GM19035 (cell line): ENCODE measurements around the gene SELENOI.
"Not testable (repeated sequence)": the region's sequence is repeated elsewhere in the genome, so short reads cannot be mapped to it uniquely, and the experiment has no call there.

Experiments
- ATAC-seq: cut with Tn5 transposase; IDR thresholded peaks from one replicate; pipeline ENCODE4 v1.9.1; 2021; ENCODE audit not compliant: unreplicated experiment

Gene SELENOI

DNA sequence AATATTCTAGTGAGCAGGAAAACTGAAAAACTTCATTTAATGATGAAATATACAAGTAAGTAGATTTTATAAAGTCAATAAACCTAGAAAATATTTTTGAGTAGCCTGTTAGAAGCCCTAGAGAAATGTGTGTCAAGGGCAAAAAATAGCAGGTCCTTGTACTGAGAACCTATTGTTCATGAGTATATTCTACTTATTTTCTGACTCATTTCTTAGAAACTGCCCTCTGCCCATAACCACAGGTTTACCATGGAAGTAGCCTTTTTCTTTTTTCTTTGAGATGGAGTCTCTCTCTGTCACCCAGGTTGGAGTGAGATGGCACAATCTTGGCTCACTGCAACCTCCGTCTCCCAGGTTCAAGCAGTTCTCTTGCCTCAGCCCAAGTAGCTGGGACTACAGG is 19.4 kb upstream of the SELENOI start:
- no peak for ATAC-seq

- no peak for ATAC-seq
Measured at GRCh38 chr2:26327291-26328272, 18.4 kb upstream of the SELENOI start.

GRCh38 chr2:26329083-26329482 is 16.9 kb upstream of the SELENOI start:
- ATAC-seq: not testable (repeated sequence)

DNA sequence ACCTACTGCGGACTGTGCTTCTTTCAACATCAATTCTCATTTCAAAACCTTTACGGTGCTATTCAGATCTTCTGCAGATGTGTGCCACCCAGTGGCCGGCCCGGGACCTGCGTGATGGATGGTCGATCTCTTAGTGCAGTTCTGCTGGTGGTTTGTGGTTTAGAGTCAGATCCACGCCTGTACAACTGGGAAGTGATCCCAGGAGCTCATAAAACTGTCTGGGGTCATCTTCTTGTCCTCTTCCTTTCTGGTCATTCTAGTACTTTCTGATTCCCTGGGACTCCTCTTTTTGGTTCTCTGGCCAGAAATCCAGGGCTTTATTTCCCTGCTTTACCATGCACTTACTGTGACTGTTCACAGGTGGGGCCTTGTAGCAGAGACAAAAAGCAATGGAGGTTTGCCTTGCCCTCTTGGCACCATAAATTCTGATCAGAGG is 15.8 kb upstream of the SELENOI start:
- ATAC-seq: no peak

DNA sequence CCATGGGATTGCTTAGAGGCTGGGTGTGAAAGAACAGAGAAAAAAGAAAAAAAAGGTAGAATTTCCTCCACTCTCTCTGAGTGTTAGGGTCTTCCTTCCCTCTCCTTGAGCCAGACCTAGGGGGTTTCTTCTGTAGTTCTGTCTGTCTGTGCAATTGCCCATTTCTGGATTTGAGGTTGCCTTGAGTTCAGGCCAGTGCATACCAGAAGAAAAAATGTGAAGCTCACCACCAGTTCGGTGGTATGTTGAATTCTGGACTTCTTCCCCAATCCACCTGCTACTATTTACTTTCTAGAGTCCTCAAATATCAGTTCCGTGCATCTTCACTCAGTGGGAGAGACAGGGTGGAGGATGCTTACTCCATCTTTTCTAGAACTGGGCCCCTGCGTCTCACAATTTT is 15.3 kb upstream of the SELENOI start:
- no peak for ATAC-seq

DNA sequence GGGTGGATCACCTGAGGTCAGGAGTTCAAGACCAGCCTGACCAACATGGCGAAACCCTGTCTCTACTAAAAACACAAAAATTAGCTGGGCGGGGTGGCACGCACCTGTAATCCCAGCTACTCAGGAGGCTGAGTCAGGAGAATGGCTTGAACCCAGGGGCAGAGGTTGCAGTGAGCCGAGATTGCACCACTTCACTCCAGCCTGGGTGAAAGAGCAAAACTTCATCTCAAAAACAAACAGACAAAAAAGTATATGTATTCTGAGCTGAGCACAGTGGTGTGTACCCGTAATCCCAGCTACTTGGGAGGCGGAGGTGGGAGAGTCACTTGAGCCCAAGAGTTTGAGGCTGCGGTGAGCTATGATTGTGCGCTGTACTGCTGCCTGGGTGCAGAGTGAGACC is 14.6 kb upstream of the SELENOI start:
- not testable (repeated sequence) for ATAC-seq

DNA sequence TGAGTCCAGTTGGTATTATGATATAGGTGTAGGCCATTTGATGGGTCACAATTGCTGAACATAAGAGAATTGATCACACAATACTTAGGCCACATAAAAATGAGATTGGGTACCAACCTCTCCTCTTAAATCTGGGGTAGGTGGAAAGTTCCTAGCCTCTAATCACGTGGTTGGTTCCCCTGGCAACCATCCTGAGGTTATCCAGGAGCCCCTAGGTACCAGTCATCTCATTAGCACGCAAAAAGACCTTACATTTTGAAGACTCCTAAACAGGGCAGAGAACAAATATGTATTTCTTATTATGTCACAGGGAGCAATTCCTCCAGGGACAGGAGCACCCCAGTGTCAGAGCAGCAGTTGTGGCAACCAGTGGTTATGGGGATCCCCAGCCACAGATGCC is 12.7 kb upstream of the SELENOI start:
- no peak for ATAC-seq

DNA sequence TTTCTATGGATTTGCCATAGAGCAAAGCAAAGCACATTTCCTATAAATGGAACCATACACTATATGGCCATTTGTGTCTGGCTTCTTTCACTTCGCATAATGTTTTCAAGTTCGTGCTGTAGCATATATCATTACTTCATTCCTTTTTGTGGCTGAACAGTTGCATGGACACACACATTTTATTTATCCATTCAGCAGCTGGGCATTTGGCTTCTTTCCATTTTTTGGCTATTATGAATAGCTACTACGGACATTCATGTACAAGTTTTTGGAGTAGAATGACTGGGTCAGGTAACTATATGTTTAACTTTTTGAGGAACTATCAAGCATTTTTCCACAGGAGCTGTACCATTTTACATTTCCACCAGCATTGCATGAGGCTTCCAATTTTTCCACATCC is 10.7 kb upstream of the SELENOI start:
- ATAC-seq: no peak

GRCh38 chr2:26336719-26337118 is 9.2 kb upstream of the SELENOI start:
- ATAC-seq: no peak

DNA sequence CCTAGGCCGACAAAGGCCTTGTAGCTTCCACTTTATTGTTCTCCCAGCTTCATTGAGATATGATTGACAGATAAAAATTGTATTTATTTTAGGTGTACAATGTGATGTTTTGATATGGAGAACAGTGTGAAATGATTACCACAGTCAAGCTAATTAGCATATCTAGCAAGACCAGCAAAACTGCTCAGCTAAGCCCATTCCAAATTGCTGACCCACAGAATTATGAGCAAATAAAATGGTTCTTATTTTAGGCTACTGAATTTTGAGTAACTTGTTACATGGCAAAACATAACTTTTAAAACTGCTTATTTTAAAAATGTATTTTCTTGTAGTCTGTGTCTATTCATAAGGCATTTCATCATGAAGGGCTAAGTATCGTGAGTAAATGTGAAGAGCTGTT is 8.6 kb upstream of the SELENOI start:
- ATAC-seq: no peak

DNA sequence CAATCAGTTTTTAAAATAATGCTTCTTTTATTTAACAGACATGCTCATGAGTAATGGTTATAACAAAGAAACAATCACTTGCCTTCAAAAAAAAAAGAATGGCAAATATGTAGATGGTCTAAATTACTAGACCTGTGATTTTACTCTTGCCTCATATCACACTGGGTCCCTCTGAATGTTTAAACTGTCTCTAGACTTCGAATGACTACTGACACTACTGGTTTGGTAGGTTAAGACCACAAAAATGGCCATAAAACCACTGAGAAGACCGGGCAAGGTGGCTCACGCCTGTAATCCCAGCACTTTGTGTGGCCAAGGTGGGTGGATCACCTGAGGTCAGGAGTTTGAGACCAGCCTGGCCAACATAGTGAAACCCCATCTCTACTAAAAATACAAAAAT is 5.1 kb upstream of the SELENOI start:
- no peak for ATAC-seq

DNA sequence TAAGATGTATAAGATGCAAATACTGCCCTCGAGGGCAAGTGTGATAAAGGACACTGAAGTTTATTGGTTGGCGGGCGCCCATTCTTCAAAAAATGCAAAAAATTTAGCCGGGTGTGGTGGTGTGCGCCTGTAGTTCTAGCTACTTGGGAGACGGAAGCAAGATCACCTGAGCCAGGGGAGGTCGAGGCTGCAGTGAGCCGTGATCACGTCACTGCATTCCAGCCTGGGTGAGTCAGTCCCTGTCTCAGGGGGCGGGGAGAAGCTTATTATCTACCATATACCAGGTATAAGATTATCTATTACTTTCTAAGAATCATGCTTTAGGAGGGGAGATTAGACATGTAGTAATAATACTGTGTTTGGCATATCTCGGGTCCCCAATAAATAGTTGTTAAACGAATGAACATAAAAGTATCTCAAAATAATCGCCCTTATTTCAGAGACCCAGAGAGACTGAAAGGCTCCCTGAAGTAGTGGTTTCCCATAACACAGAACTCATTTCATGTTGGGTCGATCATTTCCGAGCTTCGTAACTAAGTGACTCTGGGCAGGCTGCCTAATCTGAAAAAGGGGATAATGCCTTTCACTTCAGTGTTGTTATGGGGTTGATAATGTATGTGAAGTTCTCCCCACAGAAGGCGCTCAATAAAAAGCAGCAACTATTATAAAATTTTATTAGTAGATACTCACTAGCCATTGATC is 1.2 kb upstream of the SELENOI start:
- no peak for ATAC-seq

DNA sequence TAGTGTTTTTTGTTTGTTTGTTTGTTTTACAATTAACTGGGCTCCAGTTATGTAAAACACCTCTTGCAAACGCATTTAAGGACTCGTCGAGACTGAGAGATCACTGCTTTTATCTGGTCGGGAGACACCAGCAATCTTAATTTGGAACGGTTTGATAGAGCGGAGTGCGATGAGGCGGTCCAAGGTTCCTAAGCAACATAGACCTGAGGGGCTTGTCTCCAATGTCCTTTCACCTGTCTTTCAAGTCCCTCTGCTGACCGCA is 729 bp upstream of the SELENOI start:
- no peak for ATAC-seq

- ATAC-seq: no peak
Measured at GRCh38 chr2:26346454-26347053, 611 bp downstream of the SELENOI start, which contains the start of gene ADGRF3. Gene ADGRF3 (minus strand): TSS chr2:26346789. CDS start chr2:26346234, 555 bp downstream.

DNA sequence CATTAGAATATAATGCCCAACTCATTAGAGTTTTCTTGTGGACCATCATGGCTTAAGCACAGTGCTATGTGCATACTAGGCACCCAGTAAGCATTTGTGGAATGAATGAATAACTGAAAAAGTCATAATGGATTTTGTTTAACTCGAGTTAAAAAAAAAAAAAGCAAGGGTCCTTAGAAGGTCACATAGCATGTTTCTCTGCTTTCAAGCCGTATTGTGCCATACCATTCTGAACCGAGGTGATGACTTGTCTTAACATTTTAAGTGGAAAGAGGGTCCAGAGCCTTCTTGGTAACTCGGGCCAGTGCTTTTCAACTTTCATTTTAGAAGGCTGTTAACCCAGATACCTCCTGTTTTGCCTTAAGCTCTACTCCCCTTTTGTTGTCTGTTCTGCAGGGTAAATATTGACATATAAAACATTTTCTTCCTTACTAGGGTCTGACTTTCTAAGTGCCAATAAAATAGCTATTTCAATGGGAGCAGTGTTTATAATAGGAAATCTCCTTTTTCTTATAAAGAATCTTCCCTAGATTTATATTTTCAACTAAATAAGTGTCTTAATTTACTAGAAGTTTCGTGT is 1.4 kb downstream of the SELENOI start:
- no peak for ATAC-seq

DNA sequence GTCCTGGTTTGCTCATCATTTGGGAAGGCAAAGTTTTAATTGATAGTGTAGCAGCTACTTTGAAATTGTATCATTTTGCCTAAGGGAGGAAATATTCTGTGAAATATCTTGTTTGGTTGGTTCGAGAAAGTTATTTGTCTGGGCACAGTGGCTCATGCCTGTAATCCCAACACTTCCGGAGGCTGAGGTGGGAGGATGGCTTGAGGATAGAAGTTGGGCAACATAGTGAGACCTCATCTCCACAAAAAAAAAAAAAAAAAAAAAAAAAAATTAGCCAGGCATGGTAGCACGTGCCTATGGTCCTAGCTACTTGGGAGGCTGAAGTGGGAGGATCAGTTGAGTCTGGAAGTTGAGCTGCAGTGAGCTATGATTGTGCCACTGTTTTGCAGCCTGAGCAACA is 3.7 kb downstream of the SELENOI start:
- no peak for ATAC-seq

GRCh38 chr2:26351375-26352090 is 5.6 kb downstream of the SELENOI start:
- ATAC-seq: no peak

DNA sequence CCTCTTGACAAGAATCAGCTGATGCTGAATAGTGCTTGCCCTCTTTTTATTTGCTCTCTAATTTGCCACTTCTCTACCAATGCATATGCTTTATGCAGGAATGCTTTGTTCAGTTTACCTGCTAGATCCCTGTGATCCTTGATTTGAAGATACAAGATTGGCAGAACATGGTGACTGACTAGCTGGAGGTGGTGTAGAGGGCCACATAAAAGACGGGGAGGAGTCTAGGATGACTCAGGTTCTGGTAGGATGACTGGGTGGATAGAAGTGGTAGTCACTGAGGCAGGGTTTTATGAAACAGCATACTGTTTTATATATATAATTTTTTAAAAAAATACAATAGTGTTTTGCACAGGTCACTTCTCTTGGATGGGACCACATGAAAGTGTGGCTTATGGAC is 6.9 kb downstream of the SELENOI start:
- no peak for ATAC-seq

- ATAC-seq: not testable (repeated sequence)
Measured at GRCh38 chr2:26354469-26354868, 8.5 kb downstream of the SELENOI start.

DNA sequence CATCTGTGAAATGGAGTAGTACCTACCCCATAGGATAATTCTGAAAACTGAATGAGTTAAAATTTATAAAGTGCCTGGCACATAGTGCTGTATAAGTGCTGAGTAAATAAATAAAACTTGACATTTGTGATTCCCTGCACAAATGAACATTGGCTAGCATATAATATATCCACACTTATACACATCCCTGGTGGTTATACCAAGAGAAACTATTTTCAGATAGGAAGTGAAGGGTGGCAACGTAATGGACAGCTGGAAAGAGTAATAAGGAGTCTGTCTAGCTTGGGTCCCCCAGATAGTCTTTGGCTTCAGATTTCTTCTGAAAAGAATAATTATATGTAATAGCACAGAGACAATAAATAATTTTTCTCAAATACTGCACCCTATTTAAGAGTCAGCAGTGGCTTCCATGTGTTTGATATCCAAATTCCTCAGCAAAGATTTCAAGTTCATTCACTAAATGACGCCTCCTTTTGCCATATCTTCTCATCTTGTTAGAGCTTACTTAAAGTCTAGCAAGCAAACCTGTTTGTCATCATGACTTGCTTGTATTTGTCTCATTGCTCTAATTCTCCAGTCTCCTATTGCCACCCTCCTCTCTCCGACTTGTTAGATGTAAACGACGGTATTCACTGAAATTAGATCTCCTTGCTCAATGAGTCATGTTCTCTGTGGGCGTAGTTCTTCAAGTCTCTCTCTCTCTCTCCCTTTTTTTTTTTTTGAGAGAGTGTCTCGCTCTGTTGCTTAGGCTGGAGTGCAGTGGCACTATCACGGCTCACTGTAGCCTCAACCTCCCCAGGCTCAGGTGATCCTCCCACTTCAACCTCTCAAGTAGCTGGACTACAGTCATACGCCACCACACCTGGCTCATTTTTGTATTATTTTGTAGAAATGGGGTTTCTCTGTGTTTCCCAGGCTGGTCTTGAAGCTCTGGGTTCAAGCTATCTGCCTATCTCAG is 9.4 kb downstream of the SELENOI start:
- ATAC-seq: no peak
